GM21367 (cell line): ENCODE results near the gene CD248.
"Not testable (repeated sequence)": the region's sequence is repeated elsewhere in the genome, so short reads cannot be mapped to it uniquely, and the experiment has no call there.

Experiments
- ATAC-seq: cut with Tn5 transposase; IDR thresholded peaks from one replicate; pipeline ENCODE4 v1.9.1; 2021; ENCODE audit not compliant: unreplicated experiment

CD248 gene

DNA sequence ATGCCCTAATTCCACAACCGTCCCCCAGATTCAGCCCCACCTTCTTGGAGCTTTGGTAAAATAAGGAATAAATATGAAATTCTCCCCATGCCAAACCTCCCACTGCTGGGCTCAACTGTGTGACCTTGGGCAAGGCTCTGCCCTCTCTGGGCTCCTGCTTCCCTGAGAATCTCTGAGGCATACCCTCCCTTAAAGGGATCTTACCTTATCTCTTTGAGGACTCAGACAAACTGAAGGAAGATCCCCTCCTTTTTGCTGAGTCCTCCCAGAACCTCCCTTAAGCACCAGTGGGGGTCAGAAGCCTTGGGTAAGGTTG, 2.7 kb downstream of the CD248 start:
- ATAC-seq: no peak

DNA sequence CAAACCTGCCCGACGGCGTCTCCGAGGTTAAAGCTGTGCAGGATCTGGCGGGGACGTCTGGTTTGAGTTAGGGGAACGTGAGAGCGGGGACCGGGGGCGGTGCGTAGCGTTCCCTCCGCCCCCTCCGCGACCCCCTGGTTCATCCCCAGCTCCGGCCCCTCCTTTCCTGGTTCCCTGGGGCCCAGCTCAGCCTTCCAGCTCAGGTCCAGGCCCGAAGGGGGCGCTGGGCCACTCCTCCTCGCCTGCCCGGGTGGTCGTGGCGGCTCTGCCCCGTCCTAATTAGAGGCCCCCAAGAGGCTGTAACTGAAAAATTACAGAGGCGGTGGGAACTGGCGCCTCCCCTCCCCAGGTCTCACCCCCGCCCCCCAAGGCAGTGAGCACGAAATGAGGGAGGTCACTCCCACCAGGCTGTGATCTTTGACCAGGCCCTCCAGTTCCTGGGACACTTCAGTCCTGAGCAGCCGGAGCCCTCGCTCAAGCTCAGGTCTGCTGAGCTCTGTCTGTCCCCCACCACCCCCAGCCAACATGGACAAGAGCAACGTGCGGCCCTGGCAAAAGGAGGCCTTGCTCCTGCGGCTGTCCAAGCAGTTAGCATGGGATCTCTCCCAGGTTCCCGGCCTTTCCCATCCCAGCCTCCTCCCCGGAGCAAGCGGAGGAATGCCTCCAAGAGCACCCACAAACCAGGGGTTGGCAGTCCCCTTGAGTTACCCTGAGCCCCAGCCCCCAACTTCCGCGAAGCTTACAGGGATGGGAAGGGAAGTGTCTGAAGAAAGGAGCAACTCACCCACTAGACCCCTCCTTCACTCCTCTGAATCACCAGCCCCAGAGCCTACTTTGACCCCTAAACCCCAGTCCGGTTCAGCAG, 3.3 kb downstream of the CD248 start:
- ATAC-seq: no peak

DNA sequence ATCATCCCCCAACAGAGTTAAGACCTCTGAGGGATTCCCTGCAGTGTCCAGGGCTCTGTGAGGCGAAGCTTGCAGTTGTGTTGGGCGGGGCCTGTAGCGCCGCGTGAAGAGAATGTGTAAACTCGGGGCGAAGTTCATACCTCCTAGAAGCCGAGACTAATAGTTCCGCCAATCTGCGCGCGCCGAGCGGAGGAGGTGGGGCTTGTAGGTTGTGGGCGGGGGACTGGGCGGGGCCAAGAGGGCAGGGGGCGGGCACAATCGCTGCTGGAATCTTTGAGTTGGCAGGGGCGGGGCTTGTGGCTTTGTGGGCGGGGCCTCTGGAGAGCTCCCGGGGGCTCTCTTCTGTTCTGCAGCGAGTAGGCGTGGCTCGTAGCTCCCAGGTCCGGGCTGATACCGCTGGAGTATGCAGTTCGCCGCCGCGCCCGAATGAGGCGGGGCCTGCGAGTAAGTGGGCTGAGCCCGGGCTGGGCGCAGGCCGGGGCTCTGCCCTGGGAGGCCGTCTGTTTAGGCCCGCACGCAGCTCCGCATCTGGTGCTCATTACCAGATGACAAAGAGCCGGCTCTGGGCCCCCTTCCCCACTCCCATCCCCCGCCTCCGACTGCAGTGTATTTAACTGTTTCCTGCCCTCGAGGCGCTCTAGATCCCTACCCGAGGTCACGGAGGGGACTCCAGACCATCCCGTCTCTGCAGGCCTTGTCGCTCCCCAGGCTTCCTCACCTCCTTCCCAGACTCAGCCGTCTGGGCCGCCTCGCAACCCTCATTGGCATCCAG, 4.1 kb downstream of the CD248 start:
- peak; percentile 57 for ATAC-seq

DNA sequence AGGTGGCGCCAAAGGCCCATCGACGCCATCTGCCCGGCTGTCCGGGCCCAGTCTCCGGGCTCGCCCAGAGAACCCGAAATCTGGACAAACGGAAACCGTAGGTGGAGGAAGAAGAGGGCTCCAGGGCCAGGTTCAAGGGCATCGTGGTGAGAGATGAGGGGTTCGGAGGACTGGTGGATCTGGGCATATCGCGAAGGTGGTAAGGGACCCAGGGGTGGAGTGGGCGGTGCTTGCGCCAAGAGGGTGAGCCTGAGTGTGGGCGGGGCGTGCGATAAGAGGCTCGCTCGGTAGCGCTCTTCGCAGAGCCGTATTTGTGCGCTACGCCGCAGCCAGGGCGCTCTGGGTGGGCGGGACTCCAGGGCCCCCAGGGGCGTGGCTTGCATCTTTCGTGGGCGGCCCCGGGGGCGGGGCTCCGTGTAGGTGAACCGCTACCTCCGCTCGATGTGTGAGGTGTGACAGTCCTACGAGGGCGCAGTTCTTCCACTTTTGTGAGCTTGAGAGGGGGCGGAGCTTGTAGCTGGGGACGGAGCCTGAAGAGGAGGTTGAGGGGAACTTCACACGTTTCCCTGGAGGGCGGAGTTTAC, 4.8 kb downstream of the CD248 start:
- ATAC-seq: peak; percentile 59

DNA sequence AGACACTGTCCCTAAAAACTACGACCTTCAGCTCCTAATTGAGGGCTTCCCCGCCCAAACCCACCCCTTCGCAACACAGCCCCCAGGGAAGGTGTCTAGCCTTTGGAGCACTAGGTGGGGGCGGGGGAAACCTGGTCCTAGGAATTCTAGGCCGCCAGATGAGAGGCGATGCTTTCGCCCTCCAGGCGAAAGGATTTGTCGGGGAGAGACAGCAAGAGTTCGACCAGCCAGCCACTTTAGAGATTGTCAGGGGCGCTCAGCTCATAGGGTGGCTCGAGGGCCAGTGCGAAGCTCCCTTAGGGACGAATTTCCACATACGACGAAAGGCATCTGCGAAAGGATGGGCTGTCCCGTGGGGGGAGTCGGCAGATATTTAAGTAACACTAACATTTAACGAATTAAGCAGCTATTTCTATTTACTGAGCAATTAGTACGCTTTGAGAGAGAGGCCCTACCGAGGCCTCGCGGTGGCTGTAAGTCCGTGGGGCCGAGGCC, 5.3 kb downstream of the CD248 start:
- no peak for ATAC-seq

DNA sequence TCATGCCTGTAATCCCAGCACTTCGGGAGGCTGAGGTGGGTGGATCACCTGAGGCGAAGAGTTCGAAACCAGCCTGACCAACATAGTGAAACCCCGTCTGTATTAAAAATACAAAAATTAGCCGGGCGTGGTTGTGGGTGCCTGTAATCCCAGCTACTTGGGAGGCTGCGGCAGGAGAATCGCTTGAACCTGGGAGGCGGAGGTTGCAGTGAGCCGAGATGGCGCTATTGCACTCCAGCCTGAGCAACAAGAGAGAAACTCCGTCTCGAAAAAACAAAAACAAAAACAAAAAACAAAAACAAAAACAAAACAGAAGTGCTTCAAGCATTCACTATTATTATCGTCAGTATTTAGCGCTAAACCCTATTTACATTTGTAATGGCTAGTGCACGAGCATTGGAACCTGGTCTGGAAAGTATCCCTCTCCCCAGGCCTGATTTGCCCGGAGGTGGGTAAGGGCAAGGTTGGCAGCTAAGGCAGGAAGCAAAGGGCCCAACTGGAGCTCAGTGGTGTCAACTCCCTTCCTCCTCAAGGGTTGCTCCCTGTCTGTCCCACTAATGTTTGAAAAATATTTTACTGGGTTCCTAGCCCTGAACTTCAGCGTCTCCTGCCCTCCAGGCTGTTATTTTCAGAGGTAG, 5.9 kb downstream of the CD248 start:
- not testable (repeated sequence) for ATAC-seq

DNA sequence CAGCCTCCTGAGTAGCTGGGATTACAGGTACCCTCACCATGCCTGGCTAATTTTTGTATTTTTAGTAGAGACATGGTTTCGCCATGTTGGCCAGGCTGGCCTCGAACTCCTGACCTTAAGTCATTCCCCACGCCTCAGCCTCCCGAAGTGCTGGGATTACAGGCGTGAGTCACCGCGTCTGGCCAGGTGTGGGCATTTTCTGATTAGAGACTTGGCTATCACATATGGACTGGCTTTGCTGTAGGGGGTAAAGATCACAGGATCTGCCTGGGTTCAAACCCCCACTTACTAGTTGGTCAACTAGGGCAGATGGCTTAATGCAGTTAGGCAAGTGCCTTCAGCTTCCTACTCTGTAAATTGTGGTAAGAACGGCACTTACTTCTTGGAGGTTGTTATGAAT, 6.5 kb downstream of the CD248 start:
- no peak for ATAC-seq

DNA sequence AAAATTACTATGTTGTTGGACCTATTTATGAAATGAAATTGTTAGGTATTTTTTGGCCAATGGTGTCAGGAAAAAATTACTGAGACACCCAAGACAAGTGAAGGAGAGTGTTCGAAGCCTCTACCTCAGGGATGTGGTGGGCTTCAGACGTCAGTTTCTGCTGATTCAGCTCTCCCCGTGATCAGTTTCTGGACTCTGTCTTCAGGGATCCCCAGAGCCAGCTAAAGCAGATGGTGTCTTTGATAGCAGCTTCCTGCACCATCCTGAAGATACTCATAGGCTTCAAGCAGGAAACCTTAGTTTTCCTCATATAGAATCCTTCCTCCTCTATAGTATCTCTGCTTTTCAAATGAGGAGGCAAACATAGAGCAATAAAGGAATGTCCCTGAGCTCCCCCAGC, 7.4 kb downstream of the CD248 start:
- no peak for ATAC-seq

DNA sequence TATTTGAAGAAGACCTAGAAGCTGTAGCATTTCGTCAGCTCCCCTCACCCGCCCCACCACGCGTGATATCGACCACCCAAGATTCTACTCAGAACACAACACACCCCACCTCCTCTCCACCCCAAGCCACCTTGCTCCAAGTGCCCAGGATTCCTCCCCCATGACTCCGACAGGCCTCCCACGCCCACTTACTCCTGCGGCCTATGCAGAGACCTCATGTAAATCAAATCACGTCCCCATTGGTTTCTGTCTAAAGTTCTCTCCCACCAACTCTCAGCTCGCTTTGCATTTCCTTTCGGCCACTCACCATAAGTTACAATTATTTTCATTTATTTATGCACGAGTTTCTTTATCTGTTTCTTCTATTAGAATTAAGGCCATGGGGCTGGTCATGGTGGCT, 14.2 kb downstream of the CD248 start:
- no peak for ATAC-seq

DNA sequence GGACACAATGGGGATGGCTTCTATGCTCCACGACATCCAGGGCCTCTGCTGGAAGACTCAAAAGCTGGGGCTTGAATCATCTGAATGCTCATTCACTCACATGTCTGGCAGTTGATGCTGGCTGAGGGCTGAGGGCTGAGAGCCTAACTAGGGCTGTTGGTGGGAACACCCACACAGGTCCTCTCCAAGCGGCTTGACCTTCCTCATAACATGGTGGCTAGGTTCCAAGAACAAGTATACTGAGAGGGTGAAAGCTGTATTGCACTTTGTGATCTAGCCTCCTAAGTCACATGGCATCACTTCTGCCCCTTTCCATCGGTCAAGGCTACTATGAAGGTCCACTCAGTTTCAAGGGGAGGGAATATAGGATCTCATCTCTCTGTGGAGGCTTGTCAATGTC, 17.7 kb downstream of the CD248 start:
- no peak for ATAC-seq

DNA sequence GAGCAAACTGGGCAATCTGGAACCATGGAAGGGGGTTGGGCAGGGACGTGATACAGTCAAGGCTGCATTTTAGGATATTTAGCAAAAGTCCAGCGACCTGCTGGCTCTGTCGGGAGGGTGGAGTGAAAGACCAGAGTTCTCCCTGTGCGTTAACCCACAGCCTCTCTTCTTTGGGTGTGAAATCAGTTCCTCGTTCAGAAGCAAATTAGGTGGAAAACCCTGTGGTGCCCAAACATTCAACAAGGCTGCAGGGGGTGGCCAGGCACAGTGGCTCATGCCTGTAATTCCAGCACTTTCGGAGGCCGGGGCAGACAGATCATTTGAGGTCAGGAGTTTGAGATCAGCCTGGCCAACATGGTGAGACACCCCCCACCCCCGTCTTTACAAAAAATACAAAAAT, 19.2 kb downstream of the CD248 start:
- no peak for ATAC-seq

DNA sequence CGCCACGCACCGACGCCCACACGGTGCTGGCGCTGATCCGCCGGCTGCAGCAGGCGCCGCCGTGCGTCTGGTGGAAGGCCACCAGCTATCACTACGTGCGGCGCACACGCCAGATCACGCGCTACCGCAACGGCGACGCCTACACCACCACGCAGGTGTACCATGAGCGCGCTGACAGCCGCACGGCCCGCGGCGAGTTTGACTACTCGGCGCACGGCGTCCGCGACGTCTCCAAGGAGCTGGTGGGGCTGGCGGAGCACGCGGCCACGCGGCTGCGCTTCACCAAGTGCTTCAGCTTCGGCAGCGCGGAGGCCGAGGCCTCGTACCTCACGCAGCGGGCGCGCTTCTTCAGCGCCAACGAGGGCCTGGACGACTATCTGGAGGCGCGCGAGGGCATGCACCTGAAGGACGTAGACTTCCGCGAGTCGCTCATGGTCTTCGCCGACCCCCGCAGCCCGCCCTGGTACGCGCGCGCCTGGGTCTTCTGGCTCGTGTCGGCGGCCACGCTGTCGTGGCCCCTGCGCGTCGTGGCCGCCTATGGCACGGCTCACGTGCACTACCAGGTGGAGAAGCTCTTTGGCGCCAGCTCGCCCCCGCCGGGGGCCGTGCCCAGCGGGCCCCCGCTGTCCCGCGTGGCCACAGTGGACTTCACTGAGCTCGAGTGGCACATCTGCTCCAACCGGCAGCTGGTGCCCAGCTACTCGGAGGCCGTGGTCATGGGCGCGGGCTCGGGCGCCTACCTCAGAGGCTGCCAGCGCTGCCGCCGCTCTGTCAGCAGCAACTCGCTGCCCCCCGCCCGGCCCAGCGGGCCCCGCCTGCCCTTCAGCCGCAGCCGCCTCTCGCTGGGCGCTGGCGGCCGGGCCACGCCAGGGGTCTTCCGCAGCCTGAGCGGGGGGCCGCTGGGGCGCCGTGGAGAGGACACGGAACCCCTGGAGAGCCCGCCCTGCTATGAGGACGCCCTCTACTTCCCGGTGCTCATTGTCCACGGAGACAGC, 21.9 kb downstream of the CD248 start:
- no peak for ATAC-seq

DNA sequence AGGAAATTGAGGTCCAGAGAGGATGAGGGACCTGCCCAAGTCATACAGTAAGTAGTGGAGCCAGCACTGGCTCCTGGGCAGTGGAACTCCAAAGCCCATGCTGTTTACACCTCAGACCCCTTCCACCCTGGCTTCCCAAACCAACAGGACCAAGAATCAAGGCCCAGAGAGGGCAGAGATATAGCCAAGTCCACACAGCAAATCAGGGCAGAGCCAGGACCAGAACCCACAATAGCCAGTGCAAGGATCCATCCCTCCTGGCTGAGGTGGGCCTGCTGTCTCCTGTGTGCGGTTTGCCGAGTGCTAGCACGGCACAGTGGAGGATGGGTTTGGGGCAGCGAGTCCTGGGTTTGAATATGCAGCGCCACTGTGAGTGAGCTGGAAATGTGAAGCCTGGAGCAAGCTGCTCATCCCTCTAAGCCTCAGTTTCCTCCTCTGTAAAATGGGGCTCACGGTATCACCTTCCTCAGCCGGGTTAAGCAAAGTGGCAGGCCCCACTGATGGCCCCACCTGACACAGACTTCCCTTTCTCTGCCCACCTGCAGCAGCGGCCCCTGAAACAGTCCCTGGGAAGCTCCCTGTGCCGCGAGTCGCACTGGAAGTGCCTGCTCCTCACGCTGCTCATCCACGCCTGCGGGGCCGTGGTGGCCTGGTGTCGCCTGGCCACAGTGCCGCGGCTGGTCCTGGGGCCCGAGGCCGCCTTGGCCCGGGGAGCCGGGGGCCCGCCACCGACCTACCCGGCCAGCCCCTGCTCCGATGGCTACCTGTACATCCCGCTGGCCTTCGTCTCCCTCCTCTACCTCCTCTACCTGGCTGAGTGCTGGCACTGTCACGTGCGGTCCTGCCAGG, 22.8 kb downstream of the CD248 start:
- ATAC-seq: no peak

DNA sequence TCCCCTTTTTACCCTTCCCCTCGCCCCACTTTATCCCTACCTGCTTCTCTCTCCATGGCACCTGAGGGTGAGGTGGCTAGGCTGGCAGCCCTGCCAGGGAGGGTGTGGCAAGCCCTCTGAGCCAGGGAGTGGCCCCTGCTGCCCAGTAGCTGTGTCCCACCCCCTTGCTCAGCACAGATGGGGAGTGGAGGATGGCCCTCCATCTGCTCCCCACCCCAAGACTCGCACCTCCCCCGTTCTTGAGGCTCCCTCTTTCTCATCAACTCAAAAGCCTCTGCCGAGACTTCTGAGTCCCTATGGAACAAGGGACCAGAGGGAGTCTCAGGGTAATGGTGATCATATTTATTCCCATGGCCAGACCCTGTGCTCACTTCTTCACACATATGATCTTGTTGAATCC, 23.5 kb downstream of the CD248 start:
- no peak for ATAC-seq

DNA sequence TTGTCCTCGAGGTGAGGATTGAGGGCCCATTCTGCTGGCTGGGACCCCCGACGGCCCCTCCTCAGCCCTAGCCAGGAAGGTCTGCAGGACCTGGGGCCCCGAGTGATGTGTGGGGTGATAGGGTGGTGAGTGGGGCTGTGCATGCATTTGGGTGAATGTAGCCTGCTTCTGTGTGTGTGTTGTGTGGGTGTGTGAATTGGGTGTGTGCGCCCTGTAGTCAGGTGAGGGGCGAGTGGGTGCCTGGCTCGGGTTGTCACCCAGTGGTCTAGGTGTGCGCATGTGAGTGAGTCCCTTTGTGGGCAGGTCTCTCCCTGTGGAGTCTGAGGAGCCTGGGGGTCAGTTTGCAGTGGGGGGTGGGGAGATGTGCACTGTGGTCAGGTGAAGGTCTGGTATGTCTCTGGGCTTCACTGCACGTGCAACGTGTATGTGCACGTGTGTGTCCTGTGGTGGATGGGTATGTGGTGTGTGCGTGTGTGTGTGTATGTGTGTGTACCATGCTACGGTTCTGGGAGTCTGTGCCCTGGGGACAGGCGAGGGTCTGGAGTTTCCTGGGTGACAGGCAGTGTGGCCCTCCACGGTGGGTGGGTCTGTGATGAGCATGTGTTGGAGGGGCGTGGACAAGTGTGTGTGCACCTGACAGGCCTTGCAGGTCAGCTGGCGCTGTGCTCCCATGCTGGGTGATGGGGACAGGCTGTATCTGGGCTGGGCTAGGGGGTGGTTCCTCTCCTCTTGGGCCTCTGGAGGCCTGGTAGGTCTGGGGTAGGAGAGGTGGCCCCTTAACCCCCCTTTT, 24.1 kb downstream of the CD248 start:
- ATAC-seq: no peak

DNA sequence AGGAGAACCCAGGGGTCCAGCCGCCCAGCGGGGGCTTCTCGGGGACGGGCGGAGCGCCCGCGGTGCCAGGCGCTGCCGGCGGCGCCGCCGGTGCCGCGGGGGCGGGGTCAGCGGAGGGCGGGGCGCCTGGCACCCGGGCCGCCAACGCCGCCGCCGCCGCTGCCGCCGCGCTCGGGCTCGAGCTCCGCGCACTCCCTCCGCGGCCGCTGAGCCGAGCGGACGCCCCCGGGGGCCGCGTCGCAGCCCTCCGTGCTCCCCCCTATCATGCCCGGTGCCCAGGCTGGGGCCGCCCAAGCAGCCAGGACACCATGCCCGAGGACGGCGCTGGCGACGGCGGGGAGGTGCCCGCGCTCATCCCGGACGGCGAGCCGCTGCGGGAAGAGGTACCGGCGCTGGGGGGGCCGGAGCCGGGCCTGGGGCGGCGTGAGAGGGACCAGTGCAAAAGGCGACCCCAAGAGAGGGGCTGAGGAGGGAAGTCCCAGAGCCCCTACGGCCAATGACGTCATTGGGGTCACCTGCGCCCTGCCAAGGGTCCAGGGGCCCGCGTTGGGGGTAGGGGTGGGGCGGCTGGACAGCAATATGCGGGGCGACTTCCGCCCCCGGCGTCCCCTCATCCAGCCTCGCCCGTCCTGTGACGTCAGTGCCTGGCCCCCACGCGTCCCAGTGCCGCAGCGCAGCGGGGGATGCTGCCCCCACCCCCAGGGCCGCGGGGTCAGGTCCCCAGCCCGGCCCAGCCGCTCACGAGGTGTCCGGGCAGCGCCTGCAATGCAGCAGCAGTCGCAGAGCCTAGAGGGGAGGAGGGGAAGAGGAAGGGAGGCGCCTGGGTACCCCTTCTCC, 24.9 kb downstream of the CD248 start, which contains the start of gene TMEM151A:
Gene TMEM151A, plus strand, starts transcription at position 189 of the 837 bp plus-strand sequence. Its CDS starts 120 bp downstream, at position 309.
- no peak for ATAC-seq

DNA sequence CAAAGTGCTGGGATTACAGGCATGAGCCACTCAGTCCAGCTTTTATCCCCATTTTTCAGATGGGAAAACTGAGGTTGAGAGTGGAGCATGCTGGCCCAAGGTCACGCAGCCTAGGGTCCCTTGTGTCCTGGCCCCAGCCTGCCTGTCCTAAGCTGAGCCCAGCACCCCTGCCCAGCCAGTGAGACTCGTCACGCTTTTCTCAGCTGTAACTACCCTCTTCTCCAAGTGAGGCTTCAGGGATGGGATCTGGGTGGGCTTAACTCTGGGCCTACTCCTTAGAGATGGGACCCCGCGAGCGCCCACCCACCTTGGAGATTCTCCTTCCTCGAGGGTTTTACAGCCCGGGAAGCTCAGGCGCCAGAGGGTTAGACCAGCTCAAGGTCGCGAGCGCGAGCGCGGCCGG, 25.5 kb downstream of the CD248 start:
- no peak for ATAC-seq

DNA sequence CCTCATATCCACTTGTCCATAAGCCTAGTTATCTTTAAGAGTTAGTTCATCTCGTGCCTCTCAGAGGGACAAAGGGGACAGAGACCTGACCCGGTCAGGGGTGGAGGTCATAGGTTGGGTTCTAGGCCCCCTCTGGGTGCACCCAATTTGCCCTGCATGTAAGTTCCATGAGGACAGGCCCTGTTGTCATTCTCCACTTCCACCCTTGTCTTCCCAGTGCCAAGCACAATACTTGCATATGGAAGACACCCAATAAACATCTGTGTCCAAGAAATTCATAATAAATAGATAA, 26.6 kb downstream of the CD248 start:
- no peak for ATAC-seq
